Measurements from ENCODE around the gene CEND1. TPM values are rescaled to one million over a fixed set of nuclear protein-coding genes. Genes with fewer than 3 reads are reported as not detected.
A peak's percentile ranks its signal among the peaks of the same experiment; 100 is the strongest.

Gene CEND1
- total RNA-seq, 1 donor from 2014 or later = 0.27 TPM

GRCh38 chr11:797296-798092, 7.6 kb upstream of the CEND1 start:
- ChIA-PET CTCF (no interaction called here), POLR2A (interaction anchor here (0.6 to 3.8 kb wide), 11 partner anchors 12 to 291 kb away, joined by 3 to 37 read pairs (median 5); partner anchors contain the start of genes GATD1, LRRC56, PNPLA2 and RNH1)
- H3K27me3 Mint-ChIP-seq = no peaks in the 10 kb centered on the region
- peaks cover 22% of the 10 kb centered on the region for H3K4me1 Mint-ChIP-seq
- ATAC-seq (ENCODE audit: low read depth) (peak; percentile 46), DNase-seq (peak; percentile 60)
- H3K27ac Mint-ChIP-seq = peak overlapping the region; percentile 86
- no peaks in the 10 kb centered on the region for H3K9me3 Mint-ChIP-seq
- H3K4me3 Mint-ChIP-seq = peak overlapping the region; percentile 93
- intact Hi-C loops (cut with micrococcal nuclease) = loop anchor here (1.0 to 5.0 kb wide), 12 partner anchors 8 to 725 kb away; partner anchors contain the start of genes CD151, DEAF1, LRRC56 and PIDD1
- TF ChIP-seq CTCF (IDR thresholded peaks at IDR 0.05) = no peak
- H3K36me3 Mint-ChIP-seq (ENCODE audit: low read depth) = peaks cover 16% of the 10 kb centered on the region

DNA sequence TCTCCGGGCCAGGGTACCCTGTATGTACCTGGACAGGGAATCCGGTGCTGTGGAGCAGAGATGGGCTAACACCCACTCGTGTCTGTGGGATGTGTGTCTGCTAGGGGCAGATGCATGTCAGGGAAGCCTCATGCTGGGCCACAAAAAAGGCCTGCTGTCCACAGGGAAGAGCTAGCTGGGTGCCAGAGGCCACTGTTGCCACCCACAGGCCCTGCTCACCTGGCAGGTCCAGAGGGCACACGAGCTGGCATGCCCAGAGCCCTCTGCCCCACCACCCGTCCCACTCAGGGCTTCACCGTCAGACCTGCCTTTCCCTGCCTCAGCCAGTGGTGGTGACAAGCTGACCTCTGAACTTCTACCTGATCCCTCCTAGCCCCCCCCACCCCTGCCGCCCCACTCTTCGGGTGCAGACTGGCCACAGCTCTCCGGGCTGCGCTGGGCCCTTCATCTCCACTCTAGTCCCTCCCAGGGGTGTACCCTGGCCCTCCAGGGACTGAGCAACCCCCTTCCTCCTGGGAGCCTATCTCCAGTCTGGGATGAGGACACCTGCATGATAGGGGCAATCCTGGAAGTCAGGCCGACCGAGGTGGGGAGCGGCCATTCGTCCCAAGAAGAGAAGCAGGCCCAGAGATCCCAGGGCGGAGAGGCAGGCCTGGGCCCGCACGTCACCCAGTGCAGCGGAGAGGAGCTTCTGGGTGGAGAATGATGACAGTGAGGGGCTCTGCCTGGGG, 6.8 kb upstream of the CEND1 start:
- CTCF ChIA-PET = interaction anchor here (1.1 kb wide), 1 partner anchor 13 kb away, joined by 3 read pairs; no protein-coding TSS in a partner anchor
- TF ChIP-seq CTCF (IDR thresholded peaks at IDR 0.05) = no peak
- Mint-ChIP-seq H3K27me3 (no peaks in the 10 kb centered on the region), H3K9me3 (no peaks in the 10 kb centered on the region), H3K27ac (peak overlapping the region; percentile 86), H3K36me3 (ENCODE audit: low read depth) (peaks cover 20% of the 10 kb centered on the region), H3K4me1 (peaks cover 22% of the 10 kb centered on the region), H3K4me3 (peak overlapping the region; percentile 93)
- DNase-seq = no peak
- no peak for ATAC-seq (ENCODE audit: low read depth)
- intact Hi-C loops (cut with micrococcal nuclease) = loop anchor here (1.0 to 5.0 kb wide), 12 partner anchors 9 to 726 kb away; partner anchors contain the start of genes CD151, DEAF1, GATD1 and LMNTD2
- POLR2A ChIA-PET = interaction anchor here (0.6 to 3.8 kb wide), 13 partner anchors 12 to 290 kb away, joined by 3 to 37 read pairs (median 4); partner anchors contain the start of genes GATD1, LRRC56, PHRF1 and PNPLA2

- intact Hi-C loops (cut with micrococcal nuclease) = loop anchor here (1.0 to 5.0 kb wide), 9 partner anchors 19 to 726 kb away; partner anchors contain the start of genes CD151, DEAF1, GATD1 and LMNTD2
- peak overlapping the region; percentile 86 for H3K27ac Mint-ChIP-seq
- H3K4me1 Mint-ChIP-seq = peaks cover 22% of the 10 kb centered on the region
- peak overlapping the region; percentile 93 for H3K4me3 Mint-ChIP-seq
- ATAC-seq (ENCODE audit: low read depth) = peak; percentile 55
- peak; percentile 57 for DNase-seq
- H3K9me3 Mint-ChIP-seq = no peaks in the 10 kb centered on the region
- H3K36me3 Mint-ChIP-seq (ENCODE audit: low read depth) = peaks cover 23% of the 10 kb centered on the region
- no peaks in the 10 kb centered on the region for H3K27me3 Mint-ChIP-seq
- ChIA-PET POLR2A (interaction anchor here (0.5 to 3.8 kb wide), 14 partner anchors 12 to 289 kb away, joined by 3 to 37 read pairs (median 4); partner anchors contain the start of genes GATD1, LRRC56, PHRF1 and PNPLA2), CTCF (interaction anchor here (1.1 kb wide), 1 partner anchor 12 kb away, joined by 3 read pairs; no protein-coding TSS in a partner anchor)
- TF ChIP-seq CTCF (IDR thresholded peaks at IDR 0.05) = no peak
Observed at GRCh38 chr11:795634-796564, 6.0 kb upstream of the CEND1 start.

- Mint-ChIP-seq H3K4me1 (peaks cover 22% of the 10 kb centered on the region), H3K27me3 (no peaks in the 10 kb centered on the region), H3K36me3 (ENCODE audit: low read depth) (peaks cover 21% of the 10 kb centered on the region), H3K27ac (no peak overlapping the region), H3K4me3 (peak overlapping the region; percentile 58), H3K9me3 (no peaks in the 10 kb centered on the region)
- ATAC-seq (ENCODE audit: low read depth) (no peak), DNase-seq (no peak)
- CTCF ChIA-PET = no interaction called here
- intact Hi-C loops (cut with micrococcal nuclease) = loop anchor here (5.0 kb wide), 2 partner anchors 37 to 727 kb away; partner anchors contain the start of gene CD151
- POLR2A ChIA-PET = interaction anchor here (1.1 to 3.8 kb wide), 7 partner anchors 14 to 98 kb away, joined by 4 to 37 read pairs (median 15); partner anchors contain the start of genes GATD1, PNPLA2, POLR2L and RPLP2
- no peak for TF ChIP-seq CTCF (IDR thresholded peaks at IDR 0.05)
Observed at GRCh38 chr11:794766-795633, 5.1 kb upstream of the CEND1 start.
